Heart right ventricle (tissue), 16 donors: Measurements from ENCODE around the gene SUPT20HL2. TPM values are rescaled to one million over a fixed set of nuclear protein-coding genes. Genes with fewer than 3 reads are reported as not detected.

ENCODE experiments used
- ATAC-seq, 8 donors: fragments of 200-7000 bp; cut with Tn5 transposase; one replicate each; pipeline ENCODE4 v1.9.1; 2020; ENCODE audit warnings: mild to moderate bottlenecking in 8 of 8, moderate library complexity in 8 of 8, moderate number of reproducible peaks in 1 of 8
- DNase-seq, 2 donors: peaks; one replicate each; pipeline ENCODE4 v3.0.0-alpha.2; 2020
- H3K27ac ChIP-seq, 10 donors: fragments of 200-600 bp; sonication (generic) in 2 of 10; one replicate each; pipeline versions ENCODE4 v1.5.0 to v1.8.0; 2020 to 2022; ENCODE audit warnings: mild to moderate bottlenecking in 3 of 10
- H3K27me3 ChIP-seq, 7 donors: fragments of 200-600 bp; one replicate each; pipeline ENCODE4 v1.8.0; 2021 to 2022; ENCODE audit warnings: mild to moderate bottlenecking in 2 of 7
- H3K36me3 ChIP-seq, 9 donors: fragments of 200-600 bp; sonication (generic) in 1 of 9; one replicate each; pipeline versions ENCODE4 v1.5.0 to v1.8.0; 2020 to 2022; ENCODE audit warnings: mild to moderate bottlenecking in 2 of 9
- H3K4me1 ChIP-seq, 9 donors: fragments of 200-600 bp; sonication (generic) in 1 of 9; one replicate each; pipeline versions ENCODE4 v1.5.0 to v1.8.0; 2020 to 2022; ENCODE audit warnings: mild to moderate bottlenecking in 4 of 9
- H3K4me3 ChIP-seq, 10 donors: fragments of 200-600 bp; sonication (generic) in 2 of 10; one replicate each; pipeline versions ENCODE4 v1.5.0 to v1.8.0; 2020 to 2022; ENCODE audit warnings: mild to moderate bottlenecking in 7 of 10, moderate library complexity in 2 of 10
- H3K9me3 ChIP-seq, 11 donors: fragments of 200-600 bp in 10 of 11; sonication (generic) in 2 of 11; one replicate each; pipeline versions ENCODE4 v1.5.0 to v1.8.0; 2013 to 2022; ENCODE audit warnings: mild to moderate bottlenecking in 2 of 11, control low read depth in 1 of 11, moderate library complexity in 1 of 11
- CTCF ChIP-seq, 9 donors: fragments of 200-600 bp; sonication (generic) in 2 of 9; IDR thresholded peaks; one replicate each; pipeline versions ENCODE4 v1.5.0 to v1.8.0; 2021 to 2022; ENCODE audit warnings: antibody characterized with exemption in 9 of 9, mild to moderate bottlenecking in 5 of 9, moderate library complexity in 1 of 9
- WGBS, 2 donors: extraction: QIAGEN DNeasy Blood & Tissue Kit; methylation state at CpG; one replicate each; pipeline ENCODE4 v1.1.7; 2013; ENCODE audit warnings: inconsistent platforms in 1 of 2; 5-methylcytosine and 5-hydroxymethylcytosine counted together
- intact Hi-C, 10 donors: fragments of 100-400 bp; cut with DNase I; formaldehyde crosslinking; loops; one replicate each; pipeline versions ENCODE4 v1.11.1 to v1.14.2; 2022
- polyA plus RNA-seq, 2 donors: library from polyadenylated mRNA; stranded (reverse); fragments of 200-250 nt; gene quantifications; one replicate each; pipeline ENCODE4 v1.2.3, GENCODE V29; 2013
- total RNA-seq, 10 donors: library from RNA; stranded (reverse); fragmentation: NEBNext Ultra II Directional in 3 of 10; extraction: Animal tissue kit (Norgen Biotek cat#: 25700) in 3 of 10; gene quantifications; one replicate each; pipeline versions ENCODE4 v1.2.1 to v1.2.4, GENCODE V29; 2021 to 2023
- donor health status: Arrhythmogenic right ventricular cardiomyopathy.
- donor health status: ischemic (EF 13 %, LVEDD 7.1; RV severe dilation, severe dysfunction).
- donor health status: healthy with polysubstance abuse.
- donor health status: DM: no; HTN: yes; CAD: no.
- donor health status: DM: no; HTN: no; CAD: no.
- donor health status: ischemic (EF 25% LVEDD 6.9; RV normal size, moderate dysfunction).
- donor health status: ischemic (EF 25% LVEDD 5.7; RV mildly dilated, moderate dysfunction).
- donor health status: healthy.
- donor health status: DM: yes; HTN: yes; CAD: no.
- donor health status: Ischemic cardiomyopathy.
- donor health status: ischemic (EF 35%, LVEDD 5.7; RV mildly dilated, moderate dysfunction).
- donor health status: nonischemic (EF 11% LVEDD 7.7; RV severe dilation, severe dysfunction).
- donor health status: DM: yes; HTN: yes; CAD: no.
- donor health status: PGD.
- donor health status: ischemic (EF 29% LVEDD 5.4; RV normal size, mild dysfunction).
- donor health status: nonischemic (EF 23%, LVEDD 6.1; RV moderate dilation, normal function).

SUPT20HL2 gene
- total and polyA plus RNA-seq, 12 donors: not detected

- Histone ChIP-seq H3K27ac (no peak overlapping the region), H3K4me3 (no peak overlapping the region), H3K27me3 (peaks cover 0 to 72% (median 0%) of the 10 kb centered on the region in 7 donors), H3K9me3 (peaks cover 0 to 4% (median 0%) of the 10 kb centered on the region in 11 donors), H3K4me1 (no peaks in the 10 kb centered on the region), H3K36me3 (no peaks in the 10 kb centered on the region)
- WGBS, 2 donors: 61 to 77% methylated on average over 3 to 5 of the region's 5 CpGs
- no peak for ATAC-seq
- no peak for DNase-seq
- no peak for TF ChIP-seq CTCF (IDR thresholded peaks at IDR 0.05)
- intact Hi-C loops: no loop called here
Measured at GRCh38 chrX:24276015-24276414, 37.9 kb downstream of the SUPT20HL2 start.

- DNase-seq: no peak
- TF ChIP-seq CTCF (IDR thresholded peaks at IDR 0.05): no peak
Measured at GRCh38 chrX:24271262-24271661, 42.6 kb downstream of the SUPT20HL2 start.

GRCh38 chrX:24268786-24269185 is 45.1 kb downstream of the SUPT20HL2 start:
- no peak for TF ChIP-seq CTCF (IDR thresholded peaks at IDR 0.05)
- Histone ChIP-seq H3K27me3 (peaks cover 0 to 52% (median 0%) of the 10 kb centered on the region in 7 donors), H3K36me3 (no peaks in the 10 kb centered on the region), H3K27ac (no peak overlapping the region), H3K9me3 (peaks cover 0 to 6% (median 0%) of the 10 kb centered on the region in 11 donors), H3K4me3 (no peak overlapping the region), H3K4me1 (no peaks in the 10 kb centered on the region)
- intact Hi-C loops: no loop called here
- WGBS, 2 donors: 90 to 92% methylated on average over 5 of the region's 5 CpGs
- ATAC-seq (no peak), DNase-seq (no peak)

More at GRCh38 chrX:24271262-24271661, 42.6 kb downstream of the SUPT20HL2 start:
- Histone ChIP-seq H3K27me3 (peaks cover 0 to 52% (median 0%) of the 10 kb centered on the region in 7 donors), H3K9me3 (peaks cover 0 to 6% (median 0%) of the 10 kb centered on the region in 11 donors), H3K4me1 (no peaks in the 10 kb centered on the region), H3K36me3 (no peaks in the 10 kb centered on the region), H3K27ac (no peak overlapping the region), H3K4me3 (no peak overlapping the region)
- no peak for ATAC-seq
- intact Hi-C loops: no loop called here

- H3K4me3 ChIP-seq: no peak overlapping the region
- ATAC-seq: no peak
- peaks cover 0 to 6% (median 0%) of the 10 kb centered on the region in 11 donors for H3K9me3 ChIP-seq
- H3K27me3 ChIP-seq: peaks cover 0 to 48% (median 0%) of the 10 kb centered on the region in 7 donors
- no peak for DNase-seq
- no peak for TF ChIP-seq CTCF (IDR thresholded peaks at IDR 0.05)
- intact Hi-C loops: no loop called here
- no peaks in the 10 kb centered on the region for H3K4me1 ChIP-seq
- H3K27ac ChIP-seq: no peak overlapping the region
- WGBS, 2 donors: 89 to 90% methylated on average over 4 of the region's 4 CpGs
- H3K36me3 ChIP-seq: no peaks in the 10 kb centered on the region
Measured at GRCh38 chrX:24266996-24267395, 46.9 kb downstream of the SUPT20HL2 start.
